NB4 (cell line): Measurements from ENCODE around the gene ZNF560.
"Not testable (repeated sequence)": the region's sequence is repeated elsewhere in the genome, so short reads cannot be mapped to it uniquely, and the experiment has no call there.

Experiments used
- CTCF ChIP-seq: IDR thresholded peaks from one replicate; pipeline ENCODE4 v1.5.1; 2012; ENCODE audit warnings: low read depth, low read length
- MAX ChIP-seq: IDR thresholded peaks from 2 replicates; pipeline ENCODE4 v1.6.1; 2011; ENCODE audit warnings: low read depth, low read length
- MYC ChIP-seq: IDR thresholded peaks from 2 replicates; pipeline ENCODE4 v1.6.1; 2011; ENCODE audit warnings: low read depth, low read length
- POLR2A ChIP-seq: IDR thresholded peaks from 2 replicates; pipeline ENCODE4 v1.6.1; 2011; ENCODE audit warnings: mild to moderate bottlenecking; ENCODE audit not compliant: insufficient read length; ENCODE audit errors: extremely low read depth

- TF ChIP-seq CTCF, POLR2A, MAX, MYC: not testable (repeated sequence)
These were observed 40.8 kb upstream of the ZNF560 start for GRCh38 chr19:9539201-9539600.
